H1 (cell line): ENCODE results near the gene CDHR2. TPM values are rescaled to one million over a fixed set of nuclear protein-coding genes. Genes with fewer than 3 reads are reported as not detected.

Source experiments
- BACH1 ChIP-seq: IDR thresholded peaks from 2 replicates; pipeline ENCODE4 v1.6.1; 2012; ENCODE audit warnings: low read length, improper control_type of control experiment
- CHD7 ChIP-seq: fragments of 300-600 bp; sonication (generic); IDR thresholded peaks from 2 replicates; pipeline ENCODE4 v1.7.1; 2012; ENCODE audit warnings: low read length, moderate library complexity, mild to moderate bottlenecking, inconsistent platforms; ENCODE audit not compliant: insufficient replicate concordance
- E2F6 ChIP-seq: IDR thresholded peaks from 2 replicates; pipeline ENCODE4 v1.6.1; 2012; ENCODE audit warnings: inconsistent platforms
- HDAC2 ChIP-seq, 2 experiments: fragments of 300-600 bp in 1 of 2; sonication (generic) in 1 of 2; IDR thresholded peaks; 2 replicates each; pipeline ENCODE4 v1.6.1; 2011 to 2012; ENCODE audit warnings: low read depth in 2 of 2, low read length in 2 of 2, mild to moderate bottlenecking in 2 of 2, moderate library complexity in 2 of 2, borderline replicate concordance in 1 of 2, inconsistent platforms in 1 of 2
- HDAC6 ChIP-seq: IDR thresholded peaks from one replicate; pipeline ENCODE4 v1.7.1; 2012; ENCODE audit warnings: low read depth, mild to moderate bottlenecking, inconsistent platforms, low read length, moderate library complexity
- POU5F1 ChIP-seq: IDR thresholded peaks from 2 replicates; pipeline ENCODE4 v1.6.1; 2011; ENCODE audit warnings: low read depth, mild to moderate bottlenecking, low read length, moderate library complexity
- RAD21 ChIP-seq, 2 experiments: IDR thresholded peaks in 1 of 2; conservative IDR thresholded peaks in 1 of 2; 2 replicates each; pipeline ENCODE4 v1.6.1; 2011; ENCODE audit warnings: low read depth in 2 of 2, low read length in 2 of 2, improper control_type of control experiment in 1 of 2, inconsistent platforms in 1 of 2, mild to moderate bottlenecking in 1 of 2, moderate library complexity in 1 of 2
- SRF ChIP-seq: IDR thresholded peaks from 2 replicates; pipeline ENCODE4 v1.6.1; 2011; ENCODE audit warnings: mild to moderate bottlenecking, low read depth, low read length, moderate library complexity
- TBP ChIP-seq: IDR thresholded peaks from 2 replicates; pipeline ENCODE4 v1.6.1; 2011; ENCODE audit warnings: low read depth, low read length, improper control_type of control experiment
- YY1 ChIP-seq: IDR thresholded peaks from 2 replicates; pipeline ENCODE4 v1.6.1; 2011; ENCODE audit warnings: low read depth, mild to moderate bottlenecking, low read length
- polyA plus RNA-seq, 7 experiments: library from polyadenylated mRNA; depleted of rRNA in 3 of 7; stranded (reverse) in 5 of 7; unstranded in 2 of 7; fragments of >200 nt in 5 of 7; fragments of 200-250 nt in 2 of 7; gene quantifications; 1 replicate in 5 of 7; 2 replicates in 1 of 7; 4 replicates in 1 of 7; pipeline versions ENCODE4 v1.2.1 to v1.2.3, GENCODE V29; 2011 to 2013; ENCODE audit warnings: missing spikeins in 2 of 7, mixed read lengths in 2 of 7
- total RNA-seq: library from RNA; stranded (reverse); fragmentation: NEBNext Ultra II Directional; extraction: Animal tissue kit (Norgen Biotek cat#: 25700); gene quantifications from 2 replicates; pipeline ENCODE4 v1.2.1, GENCODE V29; 2021

Gene CDHR2
- total and polyA plus RNA-seq, 2 of the 8 experiments (the other 6 are each of a cell fraction or from before 2014, with no cell fraction given): 0.02 to 0.43 TPM

- TF ChIP-seq RAD21 (IDR thresholded peaks at IDR 0.05 in 1 of 2, conservative IDR thresholded peaks at IDR 0.05 in 1 of 2; ENCODE audit: low read depth in 2 of 2, low read length in 2 of 2) (no peak), POU5F1 (no peak), TBP (peak; percentile 67), YY1 (peak; percentile 93), HDAC2 (IDR thresholded peaks at IDR 0.05; ENCODE audit: borderline replicate concordance in 1 of 2, low read depth in 2 of 2, low read length in 2 of 2) (no peak), E2F6 (no peak), CHD7 (no peak), HDAC6 (no peak), SRF (no peak), BACH1 (no peak)
These were observed 12.1 kb upstream of the CDHR2 start, which contains the start of gene RNF44 (continued) for GRCh38 chr5:176536902-176537553.
